GM21515 (cell line): ENCODE measurements around the gene MRPS33.
A peak's percentile ranks its signal among the peaks of the same experiment; 100 is the strongest.
"Not testable (repeated sequence)": the region's sequence is repeated elsewhere in the genome, so short reads cannot be mapped to it uniquely, and the experiment has no call there.

Experiments used
- ATAC-seq: cut with Tn5 transposase; IDR thresholded peaks from one replicate; pipeline ENCODE4 v1.9.1; 2021; ENCODE audit not compliant: unreplicated experiment

The MRPS33 gene

DNA sequence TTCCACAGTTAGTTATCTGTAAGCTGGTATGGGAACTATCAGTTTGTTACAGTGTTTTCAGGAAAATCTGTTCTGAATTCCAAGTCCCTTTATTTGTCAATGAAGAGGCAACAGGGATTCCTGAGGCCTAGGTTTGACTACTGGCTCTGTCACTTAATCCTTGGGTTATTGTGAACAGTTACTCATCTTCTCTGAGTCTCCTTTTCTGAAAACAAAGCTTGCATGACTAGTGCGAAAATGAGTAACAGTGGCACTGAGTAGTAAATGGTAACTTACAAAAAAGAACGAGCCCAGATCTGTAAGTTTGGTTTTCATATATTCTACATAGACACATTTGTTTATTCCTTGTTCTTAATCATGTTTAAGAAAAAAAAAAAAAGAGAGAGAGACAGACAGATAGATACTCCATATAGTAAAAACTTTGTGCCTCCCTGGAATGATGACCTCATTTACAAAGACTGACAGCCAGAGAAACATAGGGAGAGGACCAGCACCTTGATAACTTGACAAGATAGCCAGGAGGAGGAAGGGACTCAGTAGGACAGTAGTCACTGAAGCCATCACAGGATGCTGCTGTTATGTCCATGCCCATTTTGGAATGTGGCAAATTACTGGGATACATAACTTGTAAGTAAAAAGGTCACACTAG lies 1.9 kb downstream of the MRPS33 start:
- no peak for ATAC-seq

DNA sequence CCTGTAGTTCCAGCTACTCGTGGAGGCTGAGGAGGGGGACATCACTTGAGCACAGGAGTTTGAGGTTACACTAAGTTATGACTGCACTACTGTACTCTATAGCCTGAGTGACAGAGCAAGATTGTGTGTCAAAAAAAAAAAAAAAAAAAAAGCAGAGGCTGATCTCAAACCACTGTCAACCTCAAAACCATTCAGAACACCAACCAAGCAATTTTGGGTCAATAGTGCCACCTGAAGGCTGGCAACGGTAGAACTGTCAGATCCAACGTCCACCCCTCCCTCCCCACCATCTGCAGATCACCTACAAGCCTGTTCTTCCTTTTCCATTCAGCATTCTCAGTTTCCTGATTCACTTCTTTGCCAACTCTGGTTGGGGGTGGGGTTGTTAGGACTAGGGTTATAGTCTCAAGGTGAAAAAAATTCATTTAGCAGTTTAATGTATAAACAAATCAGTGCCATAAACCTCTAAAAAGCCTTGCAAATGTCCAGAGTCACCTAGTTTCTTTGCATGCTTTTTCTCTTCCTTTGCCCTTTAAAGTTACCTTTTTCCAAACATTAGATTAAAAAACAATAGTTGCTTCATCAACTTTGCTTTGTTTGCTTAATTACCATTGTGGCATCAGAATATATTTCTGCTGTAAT lies 2.6 kb downstream of the MRPS33 start:
- peak; percentile 31 for ATAC-seq

DNA sequence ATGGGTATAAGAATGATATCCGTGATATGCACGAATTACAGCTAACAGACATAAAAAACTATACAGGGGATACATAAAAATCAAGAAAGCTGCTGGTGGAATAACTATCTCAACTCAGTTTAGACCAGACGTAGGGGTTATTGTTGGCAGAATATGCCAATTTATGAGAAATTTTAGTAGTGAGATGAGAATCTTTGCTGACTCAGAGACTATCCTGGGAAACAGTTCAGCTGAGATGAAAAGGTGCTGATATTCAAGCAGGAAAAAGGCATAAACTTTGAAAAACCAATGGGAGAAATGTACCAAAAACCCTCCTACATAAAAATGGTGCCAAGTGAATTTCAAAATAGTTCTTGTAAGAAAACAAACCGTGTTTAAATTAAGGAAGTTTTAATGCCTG lies 3.3 kb downstream of the MRPS33 start:
- ATAC-seq = no peak

DNA sequence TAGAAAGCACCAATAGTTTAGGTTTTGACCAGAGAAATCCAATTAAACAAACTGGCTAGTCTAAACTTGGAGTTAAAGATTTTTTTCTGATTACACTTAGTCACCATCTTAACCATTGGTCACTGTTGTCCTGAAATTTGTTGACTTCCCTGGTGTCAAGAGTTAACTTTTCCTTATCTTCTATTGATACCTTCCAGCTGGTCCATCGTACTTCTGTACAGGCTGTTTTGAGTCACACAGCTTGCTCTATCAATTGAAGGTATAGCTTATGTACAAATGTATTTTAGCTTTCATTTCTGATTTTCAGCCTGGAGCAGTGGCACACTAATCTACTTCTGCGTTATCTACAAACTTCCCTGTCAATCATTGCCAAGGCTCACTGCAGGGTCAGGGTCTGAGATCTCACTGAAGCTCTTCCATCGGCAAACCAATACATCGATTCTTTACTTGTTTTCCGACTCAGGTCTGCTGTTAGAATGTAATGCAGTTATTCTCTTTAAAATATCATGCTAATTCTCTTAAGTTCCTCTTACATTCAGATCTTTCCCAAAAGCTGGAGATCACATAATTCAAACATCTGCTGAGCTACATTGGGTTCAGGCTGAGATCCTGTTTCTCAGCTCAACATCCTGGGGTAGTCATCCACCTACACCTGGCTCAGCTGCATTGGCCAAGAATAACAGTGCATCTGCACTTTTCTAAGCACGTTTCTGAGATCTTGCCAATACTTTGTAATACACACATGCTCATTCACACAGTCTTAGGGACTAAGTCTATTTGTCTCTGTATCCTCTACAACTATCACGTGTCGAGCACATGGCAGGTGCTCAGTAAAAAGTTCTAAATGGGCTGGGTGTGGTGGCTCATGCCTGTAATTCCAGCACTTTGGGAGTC lies 11.3 kb downstream of the MRPS33 start:
- no peak for ATAC-seq

DNA sequence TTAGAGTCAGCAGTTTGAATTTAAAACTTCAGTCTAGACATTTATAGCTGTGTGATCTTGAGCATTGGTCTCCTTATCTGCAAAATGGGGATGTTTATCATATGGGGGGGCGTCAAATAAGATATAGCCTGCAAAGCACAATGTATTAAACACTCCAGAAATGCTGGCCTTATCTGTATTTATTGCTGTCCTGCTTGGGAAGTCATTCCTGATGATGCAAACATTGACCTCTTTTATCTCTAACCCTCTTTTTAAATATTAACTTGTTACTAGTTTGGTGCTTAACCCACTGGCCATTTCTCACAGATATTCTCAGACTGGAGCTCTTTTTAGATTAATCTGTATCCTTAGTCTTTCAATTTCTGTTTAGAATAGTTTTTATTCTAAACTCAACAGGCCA lies 13.2 kb downstream of the MRPS33 start:
- ATAC-seq = no peak

DNA sequence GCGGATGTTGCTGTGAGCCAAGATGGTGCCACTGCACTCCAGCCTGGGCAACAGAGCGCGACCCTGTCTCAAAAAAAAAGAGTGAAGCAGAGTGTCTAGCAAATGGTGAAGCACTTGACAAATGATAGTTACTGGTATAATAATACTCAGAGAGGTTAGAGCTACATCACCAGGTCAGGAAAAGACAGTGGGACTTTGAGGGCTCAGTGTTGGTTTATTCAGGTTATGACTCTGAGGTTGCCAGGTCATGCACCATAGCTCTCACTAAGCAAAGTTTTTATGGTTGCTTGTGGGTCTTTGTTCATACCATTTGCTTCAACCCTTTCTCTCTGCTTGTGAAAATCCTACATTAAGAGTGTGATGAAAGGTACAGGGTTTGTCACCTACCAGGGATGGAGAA lies 13.6 kb downstream of the MRPS33 start:
- ATAC-seq = no peak

DNA sequence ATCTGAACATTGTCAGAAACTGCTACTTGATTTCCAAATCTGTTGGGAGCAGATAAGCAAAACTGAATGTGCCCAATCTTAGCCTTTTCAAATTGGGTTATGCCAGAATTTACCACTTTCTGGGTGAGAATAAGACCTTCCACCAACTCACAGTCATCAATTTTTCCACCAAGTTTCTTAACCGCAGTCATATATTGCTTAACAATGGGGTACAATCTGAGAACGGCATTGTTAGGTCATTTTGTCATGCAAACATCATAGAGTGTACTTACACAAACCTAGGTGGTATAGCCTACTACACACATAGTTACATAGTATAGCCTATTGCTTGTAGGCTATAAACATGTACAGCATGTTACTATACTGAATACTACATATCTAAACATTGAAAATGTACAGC lies 16.0 kb downstream of the MRPS33 start:
- ATAC-seq = no peak

DNA sequence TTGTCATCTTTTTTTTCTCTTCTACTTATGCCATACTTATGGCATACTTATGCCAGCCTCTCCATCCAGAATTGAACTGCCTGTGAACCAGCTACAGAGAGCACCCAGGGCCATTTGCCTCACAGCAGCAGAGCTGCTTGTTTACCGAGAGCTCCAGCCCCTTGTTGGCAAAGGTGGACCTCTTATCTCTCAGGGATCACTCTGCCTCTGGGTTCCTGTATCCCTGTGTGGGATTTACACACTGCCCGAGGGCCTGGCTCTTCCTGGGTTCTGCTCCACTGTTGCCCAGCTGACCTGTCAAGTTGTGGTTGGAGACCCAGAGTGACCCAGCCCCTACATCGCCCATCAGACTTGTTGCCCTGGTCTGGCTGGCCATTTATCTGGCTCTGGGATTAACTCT lies 22.3 kb downstream of the MRPS33 start:
- no peak for ATAC-seq

DNA sequence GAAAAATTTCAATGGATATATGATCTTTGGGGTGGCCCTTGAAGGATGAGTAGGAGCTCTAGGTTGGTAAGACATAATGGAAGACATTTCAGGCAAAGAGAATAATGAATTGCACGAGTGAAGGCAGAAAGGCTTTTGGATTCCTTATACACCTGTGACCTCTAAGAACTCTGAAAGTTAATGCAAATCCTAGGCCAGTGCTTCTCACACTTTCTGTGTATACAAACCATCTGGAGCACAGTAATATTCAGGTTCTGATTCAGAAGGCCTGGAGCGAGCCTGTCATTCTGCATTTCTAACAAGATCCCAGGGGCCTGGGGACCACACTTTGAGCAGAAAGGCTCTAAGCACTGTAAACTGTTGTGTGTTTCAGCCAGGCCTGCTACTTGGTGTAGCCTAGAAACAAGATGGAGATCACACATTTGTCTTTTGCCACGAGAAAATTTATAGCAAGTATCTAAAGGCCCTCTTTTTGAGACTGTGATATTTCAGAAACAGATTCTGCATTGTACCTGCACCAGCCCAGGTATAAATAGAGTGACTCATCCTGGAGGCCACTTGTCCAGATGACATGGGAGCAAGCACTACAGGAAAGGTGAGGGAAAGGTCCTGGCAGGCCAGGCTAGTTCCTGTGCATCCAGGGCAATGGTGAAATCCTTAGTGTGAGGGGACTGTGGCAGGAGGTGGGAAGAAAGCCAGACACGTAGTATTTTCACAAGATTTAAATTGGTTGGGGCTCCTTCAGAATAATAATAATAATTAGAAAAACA lies 24.4 kb downstream of the MRPS33 start:
- ATAC-seq = no peak

DNA sequence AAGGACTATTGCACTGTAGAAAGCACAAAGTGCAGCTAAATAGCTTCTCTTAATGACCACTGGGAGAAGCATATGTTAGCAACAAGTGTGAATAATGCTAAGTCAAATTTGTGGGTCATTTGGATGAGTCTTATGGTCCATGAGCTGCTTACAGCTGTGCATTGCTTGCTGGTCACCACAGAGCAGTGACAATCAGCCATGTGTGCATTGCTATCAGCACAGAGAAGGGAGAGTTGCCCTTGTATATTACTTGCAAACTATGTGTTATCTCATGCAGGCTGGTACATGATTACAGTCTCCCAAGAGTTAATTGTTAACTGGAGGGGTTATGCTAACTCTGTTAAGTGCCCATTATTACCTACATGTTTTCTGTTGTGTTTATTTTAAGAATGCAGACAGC lies 25.7 kb downstream of the MRPS33 start:
- no peak for ATAC-seq

DNA sequence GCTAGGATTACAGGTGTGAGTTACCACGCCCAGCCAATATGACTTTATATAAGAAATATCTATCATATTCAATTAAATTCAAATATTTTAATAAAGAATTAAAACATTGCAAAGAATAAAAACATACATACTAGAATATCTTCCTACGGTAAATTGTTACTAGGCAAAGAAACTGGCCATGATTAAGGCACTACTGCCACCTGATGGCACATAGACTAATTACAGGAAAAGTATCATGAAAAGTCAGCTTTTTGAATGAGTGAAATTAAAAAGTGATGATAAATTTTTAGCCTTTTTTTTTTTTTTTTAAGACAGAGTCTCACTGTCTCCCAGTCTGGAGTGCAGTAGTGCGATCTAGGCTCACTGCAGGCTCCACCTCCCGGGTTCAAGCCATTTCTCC lies 30.9 kb downstream of the MRPS33 start:
- ATAC-seq = no peak

DNA sequence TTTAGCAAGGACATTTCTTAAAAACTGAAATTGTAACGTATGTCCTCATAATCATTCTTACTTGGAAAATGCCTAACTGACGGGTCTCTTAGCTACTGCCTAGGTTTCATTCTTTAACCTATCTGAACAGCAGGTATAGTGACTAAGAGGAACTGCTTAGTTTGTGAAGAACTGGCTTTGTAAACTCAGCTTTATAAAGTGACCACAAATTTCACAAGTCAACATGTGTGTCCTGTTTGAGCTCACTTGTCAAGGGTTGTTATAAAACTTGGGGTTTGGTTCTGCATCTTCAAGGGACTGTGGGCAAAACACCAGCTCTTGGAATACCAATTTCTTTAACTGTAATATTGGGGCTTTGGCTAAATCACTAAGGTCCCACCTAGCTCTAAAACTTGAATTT lies 32.2 kb downstream of the MRPS33 start:
- no peak for ATAC-seq

DNA sequence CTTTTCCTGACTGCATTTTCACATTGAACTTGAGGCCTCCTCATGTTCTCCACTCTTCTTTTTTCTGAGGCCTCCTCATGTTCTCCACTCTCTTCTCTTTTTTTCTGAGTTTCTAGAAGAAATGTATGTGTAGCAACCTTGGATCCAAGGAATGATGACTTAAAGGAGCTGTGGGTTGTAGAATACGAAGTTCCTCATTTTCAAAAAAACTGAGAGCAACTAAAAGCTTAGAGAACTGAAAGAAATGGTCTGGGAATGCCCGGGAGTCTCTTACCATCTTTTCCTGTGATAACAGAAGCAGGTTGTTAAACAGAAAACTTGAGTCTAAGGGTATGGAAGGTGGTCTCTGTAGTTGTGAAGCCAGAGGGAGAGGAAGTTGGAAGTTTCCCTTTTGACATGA lies 32.8 kb downstream of the MRPS33 start:
- ATAC-seq = no peak

DNA sequence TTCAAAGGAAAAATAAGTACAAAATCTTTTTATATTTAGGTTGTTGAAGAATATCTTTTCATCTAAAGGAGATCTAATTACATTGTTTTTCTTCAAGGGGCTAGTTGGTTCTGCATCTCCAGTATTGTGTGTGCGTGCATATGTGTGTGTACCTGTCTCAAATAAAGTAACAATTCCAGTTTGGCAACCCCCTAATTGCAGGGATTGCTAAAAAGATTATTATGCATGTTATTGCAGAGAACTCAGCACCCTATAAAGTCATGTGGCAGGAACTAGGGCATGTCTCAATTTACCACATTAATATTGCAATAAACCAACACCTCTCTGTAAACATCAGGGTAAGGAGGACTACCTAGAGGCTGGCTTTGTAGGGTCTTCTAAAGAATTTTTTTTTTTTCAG lies 37.0 kb downstream of the MRPS33 start:
- ATAC-seq = no peak

DNA sequence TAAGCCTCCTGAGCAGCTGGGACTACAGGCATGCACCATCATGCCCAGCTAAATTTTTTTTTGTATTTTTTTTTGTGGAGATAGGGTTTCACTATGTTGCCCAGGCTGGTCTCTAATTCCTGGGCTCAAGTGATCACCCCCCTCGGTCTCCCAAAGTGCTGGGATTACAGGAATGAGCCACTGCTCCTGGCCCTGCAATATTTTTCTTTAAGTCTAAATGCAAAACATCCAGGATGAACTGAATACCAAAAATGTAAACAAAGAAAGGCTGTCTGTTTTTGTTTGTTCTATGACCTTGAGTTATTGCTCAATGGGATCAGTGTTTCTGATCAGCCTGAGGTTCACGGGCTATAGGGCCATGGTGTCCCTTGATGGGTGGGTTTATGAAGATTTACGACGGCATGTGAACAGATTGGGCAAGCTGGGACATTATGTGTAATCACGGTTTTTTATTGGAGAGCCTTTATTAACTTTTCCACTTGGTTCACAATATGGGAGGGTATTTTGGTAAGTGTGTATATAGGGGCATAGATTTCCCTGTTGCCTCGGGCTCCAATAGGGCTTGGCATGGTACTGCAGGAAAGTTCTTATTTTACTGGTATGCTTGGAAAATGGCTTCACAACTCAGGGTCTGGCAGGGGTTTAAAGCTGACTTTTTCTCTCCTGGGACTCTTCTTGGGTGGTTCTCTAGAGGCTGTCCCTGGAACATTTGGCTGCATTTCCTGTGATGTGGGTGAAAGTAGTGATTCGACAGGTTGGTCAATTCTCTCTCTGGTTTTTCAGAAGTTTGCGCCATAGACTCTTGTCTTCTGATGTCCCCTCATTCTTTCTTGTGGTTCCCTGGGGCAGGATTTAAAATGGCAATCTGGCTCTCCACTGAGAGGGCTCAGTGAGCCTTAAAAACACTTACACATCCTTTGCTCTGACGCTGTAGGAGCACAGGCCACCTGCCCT lies 41.6 kb downstream of the MRPS33 start:
- no peak for ATAC-seq

DNA sequence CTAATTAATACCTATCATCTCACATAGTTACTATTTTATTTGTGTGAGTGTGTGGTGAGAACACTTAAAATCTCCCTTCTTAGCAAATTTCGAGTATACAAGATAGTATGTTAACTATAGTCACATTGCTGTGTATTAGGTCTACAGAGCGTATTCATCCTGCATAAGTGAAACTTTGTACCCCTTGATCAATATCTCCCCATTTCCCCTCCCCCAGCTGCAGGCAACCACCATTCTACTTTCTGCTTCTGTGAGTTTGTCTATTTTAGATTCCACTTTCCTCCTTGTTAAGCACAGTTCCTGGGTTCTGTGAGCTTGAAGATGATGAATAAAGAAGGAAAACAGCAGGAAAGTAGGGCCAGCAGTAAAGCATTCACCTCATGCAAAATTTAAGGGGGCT lies 42.4 kb downstream of the MRPS33 start:
- no peak for ATAC-seq

DNA sequence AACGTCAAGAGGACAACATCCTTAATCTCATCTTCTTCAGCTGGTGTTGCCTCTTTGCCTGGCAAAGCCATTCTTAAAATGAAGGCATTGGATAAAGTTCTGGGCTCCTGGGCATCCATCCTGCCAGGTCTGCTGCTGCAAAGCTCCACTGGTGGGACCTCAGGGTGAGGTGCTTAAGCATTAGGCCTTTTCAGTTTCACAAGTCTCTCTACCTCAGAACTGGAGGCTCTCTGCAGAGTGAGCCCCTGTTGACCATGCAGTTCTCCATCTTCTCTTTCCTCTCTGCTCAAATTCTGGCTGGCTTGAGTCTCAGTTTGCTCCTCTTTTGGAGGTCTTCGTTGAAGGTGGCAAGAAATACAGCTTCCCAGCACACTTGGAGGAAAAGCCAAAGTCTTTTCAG lies 47.3 kb downstream of the MRPS33 start:
- ATAC-seq = no peak

DNA sequence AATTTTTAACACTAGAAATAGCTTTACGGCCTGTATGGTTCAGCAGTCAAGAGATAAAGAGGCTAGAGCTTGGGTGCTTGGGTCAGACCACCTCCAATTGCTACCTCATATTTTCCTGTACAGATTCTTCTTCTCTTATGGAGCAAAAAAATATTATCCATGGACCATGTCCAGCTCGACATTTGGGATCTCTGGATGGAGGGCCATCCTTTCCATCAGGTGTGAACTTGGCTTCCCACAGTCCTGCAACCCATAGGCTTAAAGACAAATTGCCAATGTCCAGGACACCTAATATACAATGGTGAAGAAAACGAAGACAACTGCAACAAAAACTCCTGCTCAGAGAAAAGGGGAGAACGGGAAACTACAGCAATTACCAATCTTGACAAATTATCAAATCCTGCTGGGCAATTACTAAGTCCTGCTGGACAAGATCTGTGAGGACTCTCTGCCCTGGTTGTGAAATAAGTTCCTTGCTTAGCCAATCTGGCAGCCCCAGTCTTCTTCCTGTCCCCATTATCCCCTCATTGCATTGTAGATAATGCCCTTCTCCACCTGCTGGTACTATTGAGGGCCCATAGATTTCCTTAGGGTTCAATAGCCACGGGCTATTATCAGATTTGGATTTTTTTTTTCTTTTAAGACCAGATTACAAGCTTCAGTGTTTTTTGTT lies 48.1 kb downstream of the MRPS33 start:
- ATAC-seq = no peak

DNA sequence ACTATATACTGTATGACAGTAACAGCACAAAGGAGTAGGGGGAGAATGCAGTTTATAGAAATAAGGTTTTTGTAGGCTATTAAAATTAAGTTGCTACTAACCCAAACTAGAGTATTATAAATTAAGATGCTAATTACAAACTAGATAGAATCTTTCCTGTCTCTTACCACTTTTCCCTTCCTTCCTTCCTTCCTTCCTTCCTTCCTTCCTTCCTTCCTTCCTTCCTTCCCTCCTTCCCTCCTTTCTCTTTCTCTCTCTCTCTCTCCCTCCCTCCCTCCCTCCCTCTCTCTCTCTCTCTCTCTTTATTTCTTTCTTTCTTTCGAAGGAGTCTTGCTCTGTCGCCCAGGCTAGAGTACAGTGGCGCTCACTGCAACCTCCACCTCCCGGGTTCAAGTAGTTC lies 53.6 kb downstream of the MRPS33 start:
- ATAC-seq = no peak

DNA sequence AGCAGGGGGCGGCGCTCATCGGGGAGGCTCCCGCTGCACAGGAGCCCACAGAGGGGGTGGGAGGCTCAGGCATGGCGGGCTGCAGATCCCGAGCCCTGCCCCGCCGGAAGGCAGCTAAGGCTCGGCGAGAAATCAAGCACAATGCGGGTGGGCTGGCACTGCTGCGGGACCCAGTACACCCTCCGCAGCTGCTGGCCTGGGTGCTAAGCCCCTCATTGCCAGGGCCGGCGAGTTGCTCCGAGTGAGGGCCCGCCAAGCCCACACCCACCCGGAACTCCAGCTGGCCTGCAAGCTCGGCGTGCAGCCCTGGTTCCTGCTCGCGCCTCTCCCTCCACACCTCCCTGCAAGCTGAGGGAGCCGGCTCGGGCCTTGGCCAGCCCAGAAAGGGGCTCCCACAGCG lies 57.8 kb downstream of the MRPS33 start:
- not testable (repeated sequence) for ATAC-seq
